Measurements from ENCODE around the gene CACNA2D3.

The CACNA2D3 gene

DNA sequence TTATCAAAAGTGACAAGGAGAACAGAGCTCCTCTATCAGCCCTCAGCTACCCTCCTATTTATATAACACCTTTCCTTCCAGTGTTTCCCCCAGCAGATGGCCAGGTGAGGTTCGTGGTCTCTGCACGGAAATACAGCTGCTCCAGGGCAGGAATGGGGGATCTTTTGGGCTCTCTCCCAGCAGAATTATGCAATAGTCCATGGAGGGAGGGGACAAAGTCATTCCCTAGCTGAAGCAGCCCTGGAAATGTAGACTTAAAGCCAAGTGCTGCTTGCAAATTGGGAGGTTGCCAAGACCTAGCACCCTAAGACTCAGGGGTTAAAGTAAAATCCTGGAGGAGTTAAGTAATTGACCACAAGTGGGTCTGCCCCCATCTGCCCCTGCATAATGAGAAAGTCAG is 549.2 kb downstream of the CACNA2D3 start:
- no peak overlapping the region for H3K4me2 ChIP-seq (ENCODE audit: low read depth, low read length)

DNA sequence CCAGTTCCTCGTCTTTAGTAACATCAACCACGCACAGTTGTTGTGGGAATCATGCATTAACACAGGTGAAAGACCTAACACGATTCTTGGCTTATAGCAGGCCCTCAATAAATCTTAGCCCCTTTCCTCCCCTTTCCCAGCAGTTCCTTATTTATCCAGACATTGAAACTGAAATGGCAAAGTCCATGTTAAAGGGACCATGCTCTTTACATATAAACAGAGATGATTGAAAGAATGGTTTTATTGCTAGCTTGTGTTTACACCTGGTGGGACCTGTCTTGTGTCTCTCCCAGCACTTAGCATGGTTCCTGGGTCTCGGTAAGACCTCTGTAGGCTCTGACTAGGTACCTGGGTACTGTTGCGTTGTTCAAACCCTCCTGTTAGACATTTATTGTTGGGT is 553.7 kb downstream of the CACNA2D3 start:
- H3K27me3 ChIP-seq (replicated peaks; ENCODE audit: insufficient read depth, low read length): no peaks in the 10 kb centered on the region
- H3K9me3 ChIP-seq (replicated peaks; ENCODE audit: insufficient read depth, low read length): no peaks in the 10 kb centered on the region
- H3K4me1 ChIP-seq (ENCODE audit: low read length): no peaks in the 10 kb centered on the region
- H3K4me3 ChIP-seq (ENCODE audit: low read length): no peak overlapping the region
- no peak overlapping the region for H3K9ac ChIP-seq (ENCODE audit: low read length)
- H3K36me3 ChIP-seq (replicated peaks; ENCODE audit: insufficient read depth, low read length): no peaks in the 10 kb centered on the region
- TF ChIP-seq EZH2phosphoT487 (IDR thresholded peaks at IDR 0.05; ENCODE audit: low read length) (no peak), EZH2 (optimal IDR thresholded peaks at IDR 0.05; ENCODE audit: low read depth, low read length) (no peak)
- TF ChIP-seq, protein P1, sequence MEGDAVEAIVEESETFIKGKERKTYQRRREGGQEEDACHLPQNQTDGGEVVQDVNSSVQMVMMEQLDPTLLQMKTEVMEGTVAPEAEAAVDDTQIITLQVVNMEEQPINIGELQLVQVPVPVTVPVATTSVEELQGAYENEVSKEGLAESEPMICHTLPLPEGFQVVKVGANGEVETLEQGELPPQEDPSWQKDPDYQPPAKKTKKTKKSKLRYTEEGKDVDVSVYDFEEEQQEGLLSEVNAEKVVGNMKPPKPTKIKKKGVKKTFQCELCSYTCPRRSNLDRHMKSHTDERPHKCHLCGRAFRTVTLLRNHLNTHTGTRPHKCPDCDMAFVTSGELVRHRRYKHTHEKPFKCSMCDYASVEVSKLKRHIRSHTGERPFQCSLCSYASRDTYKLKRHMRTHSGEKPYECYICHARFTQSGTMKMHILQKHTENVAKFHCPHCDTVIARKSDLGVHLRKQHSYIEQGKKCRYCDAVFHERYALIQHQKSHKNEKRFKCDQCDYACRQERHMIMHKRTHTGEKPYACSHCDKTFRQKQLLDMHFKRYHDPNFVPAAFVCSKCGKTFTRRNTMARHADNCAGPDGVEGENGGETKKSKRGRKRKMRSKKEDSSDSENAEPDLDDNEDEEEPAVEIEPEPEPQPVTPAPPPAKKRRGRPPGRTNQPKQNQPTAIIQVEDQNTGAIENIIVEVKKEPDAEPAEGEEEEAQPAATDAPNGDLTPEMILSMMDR (IDR thresholded peaks at IDR 0.05; ENCODE audit: low read length): no peak
- DNase-seq: no peak
- no peaks in the 10 kb centered on the region for H3K9me2 ChIP-seq (replicated peaks; ENCODE audit: insufficient read depth, low read length)
- no peak overlapping the region for H2AFZ ChIP-seq (ENCODE audit: low read length)
- no peaks in the 10 kb centered on the region for H4K20me1 ChIP-seq (ENCODE audit: insufficient read depth, low read length)
- no peaks in the 10 kb centered on the region for H3K79me2 ChIP-seq (ENCODE audit: low read length)
- no peak overlapping the region for H3K27ac ChIP-seq (ENCODE audit: low read length)
- no peak overlapping the region for H3K4me2 ChIP-seq (ENCODE audit: low read depth, low read length)
- no peaks in the 10 kb centered on the region for H3F3A ChIP-seq (ENCODE audit: insufficient read depth, low read length)

More for the DNA sequence above, 549.2 kb downstream of the CACNA2D3 start:
- H3K79me2 ChIP-seq (ENCODE audit: low read length): no peaks in the 10 kb centered on the region
- H3K9ac ChIP-seq (ENCODE audit: low read length): no peak overlapping the region
- H3K27ac ChIP-seq (ENCODE audit: low read length): no peak overlapping the region
- TF ChIP-seq, protein P1 (IDR thresholded peaks at IDR 0.05; ENCODE audit: low read length): no peak
- TF ChIP-seq EZH2phosphoT487 (IDR thresholded peaks at IDR 0.05; ENCODE audit: low read length) (no peak), EZH2 (optimal IDR thresholded peaks at IDR 0.05; ENCODE audit: low read depth, low read length) (no peak)
- no peak overlapping the region for H3K4me3 ChIP-seq (ENCODE audit: low read length)
- no peaks in the 10 kb centered on the region for H4K20me1 ChIP-seq (ENCODE audit: insufficient read depth, low read length)
- no peaks in the 10 kb centered on the region for H3K36me3 ChIP-seq (replicated peaks; ENCODE audit: insufficient read depth, low read length)
- H3K27me3 ChIP-seq (replicated peaks; ENCODE audit: insufficient read depth, low read length): no peaks in the 10 kb centered on the region
- H3K9me2 ChIP-seq (replicated peaks; ENCODE audit: insufficient read depth, low read length): no peaks in the 10 kb centered on the region
- no peak for DNase-seq
- no peak overlapping the region for H2AFZ ChIP-seq (ENCODE audit: low read length)
- no peaks in the 10 kb centered on the region for H3K9me3 ChIP-seq (replicated peaks; ENCODE audit: insufficient read depth, low read length)
- H3F3A ChIP-seq (ENCODE audit: insufficient read depth, low read length): no peaks in the 10 kb centered on the region
- H3K4me1 ChIP-seq (ENCODE audit: low read length): no peaks in the 10 kb centered on the region

DNA sequence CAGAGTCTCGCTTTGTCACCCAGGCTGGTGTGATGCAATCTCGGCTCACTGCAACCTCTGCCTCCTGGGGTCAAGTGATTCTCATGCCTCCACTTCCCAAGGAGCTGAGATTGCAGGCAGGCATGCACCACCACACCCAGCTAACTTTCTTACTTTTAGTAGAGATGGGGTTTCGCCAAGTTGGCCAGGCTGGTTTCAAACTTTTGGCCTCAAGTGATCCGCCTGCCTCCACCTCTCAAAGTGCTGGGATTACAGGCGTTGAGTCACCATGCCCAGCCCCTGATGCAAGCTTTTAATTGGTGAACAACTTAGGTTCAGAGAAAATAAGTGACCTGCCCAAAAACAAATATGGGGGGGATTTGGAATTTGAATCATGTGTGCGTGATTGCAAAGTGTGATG is 559.4 kb downstream of the CACNA2D3 start:
- H3K36me3 ChIP-seq (replicated peaks; ENCODE audit: insufficient read depth, low read length): no peaks in the 10 kb centered on the region
- no peak overlapping the region for H3K27ac ChIP-seq (ENCODE audit: low read length)
- no peak overlapping the region for H3K4me3 ChIP-seq (ENCODE audit: low read length)
- H2AFZ ChIP-seq (ENCODE audit: low read length): no peak overlapping the region
- no peaks in the 10 kb centered on the region for H3K9me3 ChIP-seq (replicated peaks; ENCODE audit: insufficient read depth, low read length)
- no peak for DNase-seq
- TF ChIP-seq EZH2phosphoT487 (IDR thresholded peaks at IDR 0.05; ENCODE audit: low read length) (no peak), EZH2 (optimal IDR thresholded peaks at IDR 0.05; ENCODE audit: low read depth, low read length) (no peak)
- TF ChIP-seq, protein P1 (IDR thresholded peaks at IDR 0.05; ENCODE audit: low read length): no peak
- no peaks in the 10 kb centered on the region for H3K9me2 ChIP-seq (replicated peaks; ENCODE audit: insufficient read depth, low read length)
- H3K4me2 ChIP-seq (ENCODE audit: low read depth, low read length): no peak overlapping the region
- no peaks in the 10 kb centered on the region for H3K27me3 ChIP-seq (replicated peaks; ENCODE audit: insufficient read depth, low read length)
- no peaks in the 10 kb centered on the region for H3K4me1 ChIP-seq (ENCODE audit: low read length)
- no peak overlapping the region for H3K9ac ChIP-seq (ENCODE audit: low read length)
- H3K79me2 ChIP-seq (ENCODE audit: low read length): no peaks in the 10 kb centered on the region
- H4K20me1 ChIP-seq (ENCODE audit: insufficient read depth, low read length): no peaks in the 10 kb centered on the region
- H3F3A ChIP-seq (ENCODE audit: insufficient read depth, low read length): no peaks in the 10 kb centered on the region
